WI38 (cell line): ENCODE data around the gene CBX4.

Experiments used
- H3K4me3 ChIP-seq: 2 replicates; pipeline ENCODE4 v1.5.1; 2011; ENCODE audit warnings: low read depth, mild to moderate bottlenecking, control low read depth, low read length
- CTCF ChIP-seq: IDR thresholded peaks from 2 replicates; pipeline ENCODE4 v1.5.1; 2012; ENCODE audit warnings: low read depth, mild to moderate bottlenecking, control low read depth, low read length

The CBX4 gene

GRCh38 chr17:79840269-79840988 is 1.2 kb upstream of the CBX4 start:
- peak overlapping the region; percentile 54 for H3K4me3 ChIP-seq
- TF ChIP-seq CTCF = no peak

- TF ChIP-seq CTCF = no peak
- H3K4me3 ChIP-seq = peak overlapping the region; percentile 80
Measured at GRCh38 chr17:79838522-79839274, 542 bp downstream of the CBX4 start.

- TF ChIP-seq CTCF = no peak
- peak overlapping the region; percentile 80 for H3K4me3 ChIP-seq
Measured at GRCh38 chr17:79837888-79838521, 1.2 kb downstream of the CBX4 start.

- peak overlapping the region; percentile 80 for H3K4me3 ChIP-seq
- no peak for TF ChIP-seq CTCF
Measured at GRCh38 chr17:79836972-79837887, 2.0 kb downstream of the CBX4 start.

- H3K4me3 ChIP-seq = peak overlapping the region; percentile 80
- TF ChIP-seq CTCF = no peak
Measured at GRCh38 chr17:79836510-79836971, 2.7 kb downstream of the CBX4 start.

DNA sequence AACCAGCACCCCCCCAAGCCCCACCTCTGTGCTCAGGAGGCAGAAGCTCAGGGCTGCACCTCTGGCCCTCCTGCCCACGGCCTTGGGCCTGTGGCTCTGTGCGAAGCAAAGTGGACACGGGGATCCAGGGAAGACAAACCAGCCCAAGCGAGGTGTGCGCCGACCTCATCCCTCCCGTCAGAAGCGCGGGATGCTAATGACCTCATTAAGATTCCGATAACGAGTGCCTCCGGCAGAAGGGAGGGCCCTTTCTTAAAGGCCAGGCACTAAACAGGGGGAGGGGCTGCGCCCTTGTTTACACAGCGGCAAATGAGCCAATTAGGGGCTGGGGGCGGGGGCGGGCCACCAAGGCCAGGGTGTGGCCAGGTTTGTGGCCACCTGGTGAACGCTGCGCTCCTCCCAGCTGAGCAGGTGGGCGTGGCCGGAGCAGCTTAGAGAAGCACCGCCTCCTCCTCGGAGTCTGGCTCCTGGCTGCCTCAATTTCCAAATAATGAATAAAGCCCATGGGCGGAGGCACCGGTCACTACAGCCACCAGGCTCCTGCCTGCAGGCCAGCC is 3.2 kb downstream of the CBX4 start:
- peak overlapping the region; percentile 80 for H3K4me3 ChIP-seq
- TF ChIP-seq CTCF = no peak
